ENCODE results near the gene SYDE1.

SYDE1 gene

GRCh38 chr19:15125232-15126067 is 18.2 kb downstream of the SYDE1 start:
- DNase-seq (ENCODE audit: low read depth, low spot score), result peak; percentile 98

GRCh38 chr19:15126131-15126910 is 19.1 kb downstream of the SYDE1 start:
- no peak for DNase-seq (ENCODE audit: low read depth, low spot score)

GRCh38 chr19:15128162-15128770 is 21.1 kb downstream of the SYDE1 start:
- no peak for DNase-seq (ENCODE audit: low read depth, low spot score)

GRCh38 chr19:15129856-15130585 is 22.8 kb downstream of the SYDE1 start:
- DNase-seq (ENCODE audit: low read depth, low spot score), result no peak

- DNase-seq (ENCODE audit: low read depth, low spot score), result no peak
These were observed 29.2 kb downstream of the SYDE1 start for GRCh38 chr19:15136234-15136954.

- DNase-seq (ENCODE audit: low read depth, low spot score), result no peak
These were observed 30.6 kb downstream of the SYDE1 start for GRCh38 chr19:15137777-15138176.

- no peak for DNase-seq (ENCODE audit: low read depth, low spot score)
These were observed 31.2 kb downstream of the SYDE1 start for GRCh38 chr19:15138427-15138826.

- no peak for DNase-seq (ENCODE audit: low read depth, low spot score)
These were observed 33.9 kb downstream of the SYDE1 start for GRCh38 chr19:15141143-15141542.

- DNase-seq (ENCODE audit: low read depth, low spot score), result no peak
These were observed 35.1 kb downstream of the SYDE1 start for GRCh38 chr19:15142313-15142712.

- DNase-seq (ENCODE audit: low read depth, low spot score), result no peak
These were observed 36.9 kb downstream of the SYDE1 start for GRCh38 chr19:15144046-15144646.

GRCh38 chr19:15147090-15147489 is 39.9 kb downstream of the SYDE1 start:
- no peak for DNase-seq (ENCODE audit: low read depth, low spot score)

- DNase-seq (ENCODE audit: low read depth, low spot score), result no peak
These were observed 42.5 kb downstream of the SYDE1 start for GRCh38 chr19:15149737-15150136.

GRCh38 chr19:15154002-15154612 is 46.9 kb downstream of the SYDE1 start:
- DNase-seq (ENCODE audit: low read depth, low spot score), result no peak

GRCh38 chr19:15155296-15155695 is 48.1 kb downstream of the SYDE1 start:
- DNase-seq (ENCODE audit: low read depth, low spot score), result no peak

- DNase-seq (ENCODE audit: low read depth, low spot score), result no peak
These were observed 49.2 kb downstream of the SYDE1 start for GRCh38 chr19:15156391-15156790.

- DNase-seq (ENCODE audit: low read depth, low spot score), result no peak
These were observed 52.0 kb downstream of the SYDE1 start for GRCh38 chr19:15159251-15159650.

GRCh38 chr19:15161028-15161984 is 54.1 kb downstream of the SYDE1 start:
- no peak for DNase-seq (ENCODE audit: low read depth, low spot score)
